ENCODE results near the gene INCA1.

INCA1 gene, protein sequence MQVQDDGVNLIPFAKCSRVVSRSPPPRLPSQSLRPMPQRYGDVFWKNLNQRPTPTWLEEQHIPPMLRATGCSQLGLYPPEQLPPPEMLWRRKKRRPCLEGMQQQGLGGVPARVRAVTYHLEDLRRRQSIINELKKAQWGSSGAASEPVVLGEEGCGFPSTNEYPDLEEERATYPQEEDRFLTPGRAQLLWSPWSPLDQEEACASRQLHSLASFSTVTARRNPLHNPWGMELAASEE
- total RNA-seq = 0.06 to 0.63 (median 0.34) reads per million in 18 experiments

DNA sequence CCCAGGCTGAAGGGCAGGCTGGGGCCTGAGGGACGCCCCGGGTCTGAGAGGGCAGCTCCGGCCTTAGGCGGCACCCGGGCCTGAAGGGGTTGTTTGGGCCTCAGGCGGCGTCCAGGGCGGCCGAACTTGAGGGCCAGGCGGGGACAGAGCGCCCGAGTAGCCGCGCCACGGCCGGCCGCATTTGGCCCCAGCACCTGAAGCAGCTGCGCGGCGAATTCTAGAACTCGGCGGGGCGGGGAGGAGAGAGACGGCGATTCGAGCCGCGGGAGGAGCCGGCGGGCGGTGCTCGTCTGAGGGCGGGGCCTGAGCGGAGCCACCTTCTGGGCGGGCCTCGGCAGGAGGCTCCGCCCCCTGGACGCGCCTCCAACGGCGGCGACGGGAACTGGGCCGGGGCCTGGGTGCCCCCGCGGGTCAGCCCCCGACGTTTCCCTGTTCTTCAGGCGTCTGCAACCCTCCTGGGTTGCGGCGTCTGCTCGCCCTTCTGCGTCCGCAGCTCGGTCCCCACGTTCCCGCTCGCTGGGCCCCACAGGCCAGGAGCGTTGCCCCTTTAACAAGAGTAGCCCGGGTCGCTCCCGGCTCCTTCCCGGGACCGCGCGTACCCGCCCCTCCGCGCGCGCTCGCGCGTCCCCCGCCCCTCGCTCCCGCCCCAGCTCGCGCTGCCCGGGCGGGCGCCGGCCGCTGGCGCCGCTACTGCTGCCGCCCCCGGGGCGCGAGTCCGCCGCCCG is at the start of gene INCA1, which contains the start of gene KIF1C:
Gene INCA1, minus strand, starts transcription at position 221 of the 725 bp plus-strand sequence. CDS start 3,085 bp downstream, outside the sequence.
Gene KIF1C, plus strand, starts transcription at position 649 of the 725 bp plus-strand sequence. CDS start 2,297 bp downstream, outside the sequence.
- DNase-seq = peak; percentile 89 to 92

DNA sequence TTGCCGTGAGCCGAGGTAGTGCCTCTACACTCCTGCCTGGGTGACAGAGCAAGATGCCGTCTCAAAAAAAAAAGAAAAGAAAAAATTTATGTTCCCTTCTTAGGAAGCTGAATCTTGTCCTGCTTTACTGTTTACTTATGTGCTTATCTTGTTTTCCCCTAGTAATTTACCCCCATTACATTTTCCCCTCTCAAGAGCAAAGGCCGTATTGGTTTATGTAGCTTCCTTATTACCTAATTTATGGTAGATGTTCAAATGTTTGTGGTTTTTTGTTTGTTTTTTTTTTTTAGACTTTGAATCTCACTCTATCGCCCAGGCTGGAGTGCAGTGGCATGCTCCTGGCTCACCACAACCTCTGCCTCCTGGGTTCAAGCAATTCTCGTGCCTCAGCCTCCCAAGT is 48.2 kb upstream of the INCA1 start:
- DNase-seq = no peak

DNA sequence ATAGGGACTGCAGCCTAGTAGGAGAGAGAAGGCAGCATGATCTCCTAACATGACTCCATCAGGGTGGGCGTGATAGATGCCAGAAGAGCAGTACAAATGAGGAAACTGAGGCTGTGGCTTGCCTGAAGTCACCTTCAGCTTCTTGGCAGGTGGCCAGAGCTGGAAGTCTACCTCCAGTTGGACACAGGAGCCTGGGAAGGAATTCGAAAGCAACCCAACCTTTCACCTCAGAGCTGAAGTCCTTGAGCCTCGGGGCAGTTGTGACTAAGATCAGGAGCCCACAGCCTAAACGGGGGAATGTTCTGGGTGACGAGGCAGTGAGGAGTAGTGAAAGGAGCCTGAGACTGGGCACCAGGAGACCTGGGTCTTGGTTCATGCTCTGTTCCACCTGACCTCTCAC is 47.3 kb upstream of the INCA1 start:
- DNase-seq = no peak

DNA sequence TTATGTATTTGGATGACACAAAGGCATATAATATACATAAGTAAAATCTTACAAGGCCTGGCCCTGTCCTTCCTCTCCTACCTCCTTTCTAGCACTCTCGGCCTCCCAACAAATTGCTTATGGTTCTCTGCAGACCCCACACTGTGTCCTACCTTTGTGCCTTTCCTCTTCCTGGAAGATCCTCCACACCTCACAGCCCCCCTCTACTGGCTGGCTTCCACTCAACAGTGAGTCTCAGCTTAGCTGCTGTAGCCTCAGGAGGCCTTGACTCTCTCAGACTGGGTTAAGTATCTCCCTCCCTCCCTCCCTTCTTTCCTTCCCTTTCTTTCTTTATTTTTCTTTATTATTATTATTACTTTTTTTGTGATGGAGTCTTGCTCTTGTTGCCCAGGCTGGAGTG is 46.2 kb upstream of the INCA1 start:
- DNase-seq = no peak

DNA sequence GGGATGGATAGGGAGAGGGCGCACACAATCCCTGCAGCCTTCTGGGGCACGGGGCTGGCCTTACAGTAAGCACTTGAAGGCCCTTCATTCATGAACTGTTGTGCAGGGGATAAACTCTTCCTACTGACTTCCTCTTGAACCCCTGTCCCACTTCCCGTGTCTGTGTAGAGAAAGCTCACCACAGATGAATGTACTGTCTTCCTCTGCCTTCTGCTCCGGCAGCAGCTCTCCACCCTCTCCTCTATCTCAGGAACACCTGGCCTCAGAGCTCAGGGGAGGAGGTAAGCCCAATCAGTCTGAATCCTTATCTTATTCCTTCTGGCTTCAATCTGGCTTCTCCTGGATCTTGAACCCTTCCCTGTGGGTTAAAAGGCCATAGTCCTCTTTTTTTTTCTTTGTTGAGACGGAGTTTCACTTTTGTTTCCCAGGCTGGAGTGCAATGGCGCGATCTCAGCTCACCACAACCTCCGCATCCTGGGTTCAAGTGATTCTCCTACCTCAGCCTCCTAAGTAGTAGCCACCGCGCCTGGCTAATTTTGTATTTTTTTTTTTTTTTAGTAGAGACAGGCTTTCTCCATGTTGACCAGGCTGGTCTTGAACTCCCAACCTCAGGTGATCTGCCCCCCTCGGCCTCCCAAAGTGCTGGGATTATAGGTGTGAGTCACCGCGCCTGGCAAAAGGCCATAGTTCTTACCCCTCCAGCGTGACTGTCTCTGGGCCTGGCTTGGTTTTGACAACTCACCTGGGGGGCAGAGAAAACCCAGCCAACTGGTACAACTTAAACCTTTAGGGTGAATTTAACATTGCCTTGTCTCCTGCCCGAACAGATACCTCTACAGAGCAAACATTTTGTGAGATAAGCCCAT is 45.1 kb upstream of the INCA1 start:
- DNase-seq = no peak

DNA sequence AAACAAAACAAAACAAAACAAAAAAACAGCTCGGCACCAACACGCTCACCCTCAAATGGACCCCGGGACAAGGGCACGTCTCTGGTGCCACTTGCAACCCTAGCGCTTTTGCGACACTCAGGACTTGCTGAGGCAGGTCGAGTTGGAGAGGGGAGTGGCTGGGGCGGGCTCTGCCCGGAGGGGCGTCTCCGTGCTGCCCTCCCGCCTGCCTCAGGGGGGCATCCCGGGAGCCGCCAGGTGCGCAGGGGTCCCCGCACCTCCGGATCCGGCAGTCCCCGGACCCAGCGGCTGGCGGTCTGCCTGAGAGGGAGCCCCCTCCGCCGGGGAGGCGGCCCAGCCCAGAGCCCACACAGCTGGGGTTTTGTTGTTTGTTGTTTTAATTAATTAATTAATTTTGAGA is 38.0 kb upstream of the INCA1 start, which contains the start of gene SLC52A1:
Gene SLC52A1, minus strand, starts transcription at position 112 of the 400 bp plus-strand sequence. CDS start 820 bp downstream, outside the sequence.
- no peak for DNase-seq

DNA sequence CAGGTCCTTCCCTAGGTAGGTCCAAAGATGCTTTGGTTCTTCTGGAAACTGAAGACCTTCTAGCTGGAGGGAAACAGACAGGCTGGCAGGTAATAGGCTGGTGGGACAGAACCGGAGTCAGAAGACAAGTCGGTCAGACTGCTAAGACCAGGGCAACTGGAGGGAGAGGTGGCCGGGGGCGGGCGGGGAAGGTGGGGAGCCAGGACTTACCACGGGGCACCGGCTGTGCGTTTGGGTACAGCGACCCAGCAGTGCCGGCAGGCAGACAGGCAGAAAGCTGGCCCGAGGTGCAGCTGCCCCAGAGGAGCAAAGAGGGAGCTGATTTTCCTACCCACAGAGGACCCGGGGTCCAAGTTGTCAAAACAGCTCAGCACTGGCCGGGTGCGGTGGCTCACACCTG is 37.3 kb upstream of the INCA1 start:
- DNase-seq = no peak

DNA sequence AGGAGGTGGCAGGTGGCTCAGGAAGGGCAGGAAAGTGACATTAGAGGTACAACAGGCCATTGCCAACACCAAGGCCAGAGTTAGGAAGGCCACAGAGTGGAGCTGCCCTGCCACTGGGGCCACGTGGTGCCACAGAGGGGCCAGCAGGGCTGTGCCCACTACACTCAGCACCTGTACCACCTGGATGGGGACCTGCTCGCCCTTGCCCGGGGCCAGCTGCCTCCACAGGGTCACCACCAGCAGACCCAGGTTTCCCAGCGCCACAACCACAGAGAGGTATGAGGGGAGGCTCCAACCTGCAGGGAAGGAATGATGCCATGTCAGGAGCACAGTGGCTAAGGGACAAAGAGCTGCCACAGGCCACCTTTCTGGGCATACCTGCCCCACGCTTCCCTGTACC is 36.7 kb upstream of the INCA1 start:
- no peak for DNase-seq

DNA sequence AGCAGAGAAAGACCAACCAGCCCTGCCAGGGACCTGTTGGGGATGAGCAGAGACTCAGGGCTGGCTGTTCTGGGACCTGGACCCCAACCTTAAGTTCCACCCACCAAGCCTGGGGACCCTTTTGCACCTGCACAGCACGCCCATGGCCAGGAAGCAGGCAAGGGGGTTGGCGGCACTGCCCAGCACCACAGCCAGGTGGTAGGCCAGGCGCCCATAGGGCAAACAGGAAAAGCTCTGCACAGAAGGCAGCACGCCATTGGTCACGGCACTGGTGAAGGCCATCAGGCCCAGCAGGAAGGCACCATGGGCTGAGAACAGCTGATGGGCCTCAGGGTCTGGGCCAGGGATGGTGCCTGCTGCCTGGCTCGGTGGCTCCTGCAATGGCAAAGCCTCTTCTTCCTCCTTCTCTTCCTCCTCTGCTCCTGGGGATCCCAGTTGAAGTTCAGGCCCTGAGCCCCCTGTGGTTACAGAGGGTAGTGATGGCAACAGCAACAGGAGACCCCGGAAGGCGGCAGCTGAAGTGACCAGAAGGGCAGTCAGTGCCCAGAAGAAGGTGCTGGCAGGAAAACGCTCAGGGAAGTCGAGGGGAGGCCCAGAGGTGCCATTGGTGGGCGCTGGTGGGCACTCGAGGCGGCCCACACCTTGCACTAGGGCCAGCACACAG is 36.2 kb upstream of the INCA1 start:
- DNase-seq = no peak

DNA sequence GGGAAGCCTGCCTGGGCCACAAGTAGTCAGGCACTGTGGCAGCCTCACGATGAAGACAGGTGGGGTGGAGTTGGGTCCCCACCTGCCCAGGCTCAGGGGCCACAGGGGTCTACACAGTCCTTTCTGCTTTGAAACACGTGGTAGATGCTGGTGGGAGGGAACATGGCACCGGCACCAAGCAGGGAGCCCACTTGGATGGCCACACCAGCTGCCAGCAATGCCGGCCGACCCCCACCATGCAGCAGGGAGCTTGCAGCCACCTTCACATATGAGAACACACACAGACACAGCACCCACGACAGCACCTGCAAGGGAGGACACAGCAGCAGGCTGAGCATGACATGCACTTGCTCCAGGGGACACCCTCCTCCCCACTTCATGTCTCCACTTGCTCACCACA is 35.5 kb upstream of the INCA1 start:
- DNase-seq = no peak

DNA sequence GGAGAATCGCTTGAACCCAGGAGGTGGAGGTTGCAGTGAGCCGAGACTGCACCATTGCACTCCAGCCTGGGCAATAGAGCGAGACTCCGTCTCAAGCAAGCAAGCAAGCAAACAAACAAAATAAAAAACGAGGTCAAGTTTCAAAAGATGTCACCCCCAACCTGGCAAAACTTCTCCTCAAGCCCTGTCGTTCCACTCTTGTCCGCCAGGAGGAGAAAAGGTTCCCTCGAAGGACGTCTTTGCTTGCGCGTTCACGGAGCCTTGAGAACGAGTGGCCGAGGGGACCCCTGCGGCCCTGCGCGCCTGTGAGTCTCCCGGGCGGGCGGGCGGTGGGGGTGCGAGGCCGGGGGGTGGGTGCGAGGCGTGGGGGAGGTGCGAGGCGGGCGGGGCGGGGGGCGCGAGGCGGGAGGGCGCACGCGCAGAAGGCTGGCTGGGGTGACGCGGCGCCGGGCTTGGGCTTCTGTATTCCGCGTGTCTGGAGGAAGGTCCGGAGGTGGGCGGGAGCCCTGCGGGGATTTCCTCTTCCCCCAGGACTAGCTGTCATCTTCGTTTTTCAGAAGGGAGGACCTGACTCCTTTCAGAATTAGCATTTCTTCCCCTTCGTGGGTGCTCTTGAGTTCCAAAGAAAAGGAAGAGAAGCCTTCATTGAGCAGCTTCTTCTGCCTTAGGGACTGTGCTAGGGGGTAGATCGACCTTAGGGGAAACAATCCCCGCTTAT is 34.2 kb upstream of the INCA1 start:
- peak; percentile 96 to 98 for DNase-seq

DNA sequence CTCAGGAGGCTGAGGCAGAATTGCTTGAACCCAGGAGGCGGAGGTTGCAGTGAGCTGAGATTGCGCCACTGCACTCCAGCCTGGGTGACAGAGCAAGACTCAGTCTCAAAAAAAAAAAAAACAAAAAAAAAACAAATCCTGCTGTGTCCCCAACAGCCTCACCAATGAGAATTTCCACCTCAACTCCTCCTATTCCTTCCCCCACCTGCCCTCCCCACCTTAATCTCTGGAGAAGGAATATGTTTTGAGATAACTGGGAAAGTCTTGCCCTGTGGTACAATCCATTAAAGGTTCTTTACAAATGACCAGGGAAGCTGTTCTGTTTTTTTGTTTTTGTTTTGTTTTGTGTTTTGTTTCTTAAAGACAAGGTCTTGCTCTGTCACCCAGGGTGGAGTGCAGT is 32.8 kb upstream of the INCA1 start:
- DNase-seq = peak in 1 of 2 donors; percentile 2

DNA sequence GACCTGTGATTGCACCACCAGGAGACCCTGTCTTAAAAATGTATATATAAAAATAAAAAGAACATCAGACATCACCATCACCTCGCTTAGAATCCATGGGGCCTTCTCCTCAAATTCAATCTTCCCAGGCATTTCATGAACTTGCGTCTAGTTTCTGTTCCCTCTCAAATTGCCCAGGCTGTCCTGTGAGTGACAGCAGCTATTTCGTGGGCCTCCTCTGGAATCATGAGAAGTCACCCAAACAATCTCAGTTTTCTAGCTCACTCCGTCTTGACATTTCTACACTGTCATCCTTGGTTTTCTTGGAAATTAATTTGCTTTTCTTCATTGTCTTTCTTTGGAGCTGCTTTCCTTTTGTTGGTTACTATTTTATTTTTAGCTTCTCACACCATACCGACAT is 30.6 kb upstream of the INCA1 start:
- DNase-seq = peak in 1 of 2 donors; percentile 40

DNA sequence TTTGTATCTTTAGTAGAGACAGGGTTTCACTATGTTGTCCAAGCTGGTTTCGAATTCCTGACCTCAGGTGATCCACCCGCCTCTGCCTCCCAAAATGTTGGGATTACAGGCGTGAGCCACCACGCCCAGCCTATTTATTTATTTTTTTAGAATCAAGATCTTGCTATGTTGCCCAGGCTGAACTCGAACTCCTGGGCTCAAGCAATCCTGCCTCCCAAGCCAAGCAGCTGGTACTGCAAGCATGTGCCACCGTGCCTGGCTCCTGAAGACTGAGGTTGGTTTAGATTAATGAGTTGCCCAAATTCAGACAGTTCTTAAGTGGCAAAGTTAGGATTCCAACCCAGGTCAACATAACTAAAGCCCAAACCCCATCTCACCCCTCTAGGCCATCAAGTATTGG is 30.0 kb upstream of the INCA1 start:
- no peak for DNase-seq

DNA sequence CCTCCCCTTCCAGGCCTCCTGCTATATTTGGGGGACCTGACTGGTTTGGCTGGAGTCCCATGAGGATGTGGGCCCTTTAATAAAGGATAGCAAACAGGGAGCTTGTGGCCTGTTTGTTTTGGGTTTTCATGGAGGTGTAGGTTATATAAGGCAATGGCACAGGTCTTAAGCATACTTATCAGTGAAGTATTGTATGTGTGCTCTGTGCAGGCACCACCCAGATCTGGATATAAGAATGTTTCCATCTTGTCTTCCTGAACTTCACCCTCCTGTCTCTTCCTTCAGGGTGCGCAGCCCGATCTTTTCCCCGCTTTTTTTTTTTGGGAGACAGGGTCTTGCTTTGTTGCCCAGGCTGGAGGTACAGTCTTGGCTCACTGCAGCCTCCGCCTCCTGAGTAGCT is 27.3 kb upstream of the INCA1 start:
- no peak for DNase-seq

DNA sequence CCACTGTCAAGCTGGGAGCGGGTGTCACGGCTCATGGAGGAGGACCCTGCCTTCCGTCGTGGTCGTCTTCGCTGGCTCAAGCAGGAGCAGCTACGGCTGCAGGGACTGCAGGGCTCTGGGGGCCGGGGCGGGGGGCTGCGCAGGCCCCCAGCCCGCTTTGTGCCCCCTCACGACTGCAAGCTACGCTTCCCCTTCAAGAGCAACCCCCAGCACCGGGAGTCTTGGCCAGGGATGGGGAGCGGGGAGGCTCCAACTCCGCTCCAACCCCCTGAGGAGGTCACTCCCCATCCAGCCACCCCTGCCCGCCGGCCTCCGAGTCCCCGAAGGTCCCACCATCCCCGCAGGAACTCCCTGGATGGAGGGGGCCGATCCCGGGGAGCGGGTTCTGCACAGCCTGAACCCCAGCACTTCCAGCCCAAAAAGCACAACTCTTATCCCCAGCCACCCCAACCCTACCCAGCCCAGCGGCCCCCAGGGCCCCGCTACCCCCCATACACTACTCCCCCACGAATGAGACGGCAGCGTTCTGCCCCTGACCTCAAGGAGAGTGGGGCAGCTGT is 26.3 kb upstream of the INCA1 start:
- no peak for DNase-seq

DNA sequence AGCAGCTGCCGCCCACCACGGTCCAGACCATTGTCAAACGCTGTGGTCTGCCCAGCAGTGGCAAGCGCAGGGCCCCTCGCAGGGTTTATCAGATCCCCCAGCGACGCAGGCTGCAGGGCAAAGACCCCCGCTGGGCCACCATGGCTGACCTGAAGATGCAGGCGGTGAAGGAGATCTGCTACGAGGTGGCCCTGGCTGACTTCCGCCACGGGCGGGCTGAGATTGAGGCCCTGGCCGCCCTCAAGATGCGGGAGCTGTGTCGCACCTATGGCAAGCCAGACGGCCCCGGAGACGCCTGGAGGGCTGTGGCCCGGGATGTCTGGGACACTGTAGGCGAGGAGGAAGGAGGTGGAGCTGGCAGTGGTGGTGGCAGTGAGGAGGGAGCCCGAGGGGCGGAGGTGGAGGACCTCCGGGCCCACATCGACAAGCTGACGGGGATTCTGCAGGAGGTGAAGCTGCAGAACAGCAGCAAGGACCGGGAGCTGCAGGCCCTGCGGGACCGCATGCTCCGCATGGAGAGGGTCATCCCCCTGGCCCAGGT is 24.9 kb upstream of the INCA1 start:
- DNase-seq = no peak

DNA sequence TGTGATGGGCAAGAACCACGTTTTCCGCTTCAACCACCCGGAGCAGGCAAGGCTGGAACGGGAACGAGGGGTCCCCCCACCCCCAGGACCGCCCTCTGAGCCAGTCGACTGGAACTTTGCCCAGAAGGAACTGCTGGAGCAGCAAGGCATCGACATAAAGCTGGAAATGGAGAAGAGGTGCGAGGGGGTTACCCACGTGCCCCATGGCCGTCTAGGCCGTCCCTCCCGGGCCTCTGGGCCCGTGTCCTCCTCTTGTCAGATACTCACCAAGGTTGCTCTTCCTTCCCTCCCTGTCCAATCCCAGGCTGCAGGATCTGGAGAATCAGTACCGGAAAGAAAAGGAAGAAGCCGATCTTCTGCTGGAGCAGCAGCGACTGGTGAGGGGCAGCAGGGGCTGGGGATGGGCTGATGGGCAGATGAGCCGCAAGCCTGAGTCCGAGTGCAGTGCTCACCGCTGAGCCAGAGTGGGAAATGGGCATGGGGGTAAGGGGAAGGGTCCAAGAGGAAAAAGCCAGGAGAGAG is 23.2 kb upstream of the INCA1 start:
- no peak for DNase-seq

DNA sequence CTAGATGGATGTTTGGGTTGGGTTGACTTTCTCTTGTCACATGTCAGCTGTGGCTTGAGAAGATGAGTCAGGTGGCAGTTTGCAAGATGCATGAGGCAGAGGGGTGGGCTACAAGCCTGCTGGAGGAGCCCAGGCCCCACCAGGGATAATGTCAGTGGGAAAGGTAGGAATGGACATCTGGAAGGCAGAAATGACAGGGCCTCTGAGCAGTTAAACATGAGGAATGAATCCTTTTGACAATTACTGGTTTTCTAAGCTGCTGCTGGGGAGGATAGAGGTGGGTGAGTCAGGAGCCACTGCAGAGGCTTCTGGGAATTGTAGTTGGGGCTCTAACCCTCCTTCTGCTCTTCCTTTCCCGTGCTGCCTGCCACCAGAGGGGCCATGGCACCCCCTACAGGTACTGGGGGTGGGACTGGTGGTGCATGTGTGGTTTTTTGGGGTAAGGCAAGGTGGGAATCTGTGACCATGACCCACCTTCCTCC is 22.2 kb upstream of the INCA1 start:
- DNase-seq = peak in 1 of 2 donors; percentile 27

DNA sequence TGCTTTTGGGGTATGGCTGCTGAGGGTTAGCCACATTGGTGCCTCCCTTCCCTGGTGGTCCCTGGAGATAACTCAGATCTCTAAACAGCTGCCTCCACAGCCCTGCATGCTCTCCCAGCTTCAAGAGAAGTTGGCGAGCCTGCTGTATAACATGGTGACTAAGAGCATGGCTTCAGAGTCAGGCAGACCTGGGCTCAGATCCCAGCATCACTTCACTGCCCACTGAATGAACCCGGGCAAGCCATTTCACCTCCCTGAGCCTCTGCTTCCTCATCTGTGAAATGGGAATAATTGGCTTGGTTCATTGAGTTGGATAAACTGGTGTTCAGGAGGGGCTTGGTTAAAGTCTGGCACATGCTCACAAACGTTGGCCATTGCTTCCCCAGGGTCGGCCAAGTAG is 17.0 kb upstream of the INCA1 start:
- DNase-seq = no peak

DNA sequence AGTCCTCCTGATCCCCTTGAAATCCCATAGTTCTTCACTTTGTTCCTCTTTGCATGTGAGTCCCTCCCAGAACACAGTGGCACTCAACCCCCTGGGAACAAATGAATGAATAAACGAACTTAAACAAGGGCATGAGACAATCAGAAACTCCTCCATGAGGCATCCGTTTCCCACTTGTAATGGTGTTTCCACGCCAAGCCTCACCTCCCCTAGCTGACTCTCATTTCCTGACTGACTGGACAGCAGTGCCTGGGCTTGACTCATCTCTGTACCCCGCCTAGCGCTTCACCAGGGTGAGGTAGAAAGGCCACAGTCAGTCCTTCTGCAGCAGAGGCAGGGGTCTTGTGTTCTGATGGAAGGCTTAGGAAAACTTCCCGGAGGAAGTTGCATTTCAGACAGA is 14.6 kb upstream of the INCA1 start:
- DNase-seq = peak in 1 of 2 donors; percentile 36
